Natural killer cell (primary cell): ENCODE results near the gene AARS1. TPM values are rescaled to one million over a fixed set of nuclear protein-coding genes. Genes with fewer than 3 reads are reported as not detected.
"Not testable (repeated sequence)": the region's sequence is repeated elsewhere in the genome, so short reads cannot be mapped to it uniquely, and the experiment has no call there.

Experiments
- ATAC-seq, 3 donors: fragments of 150-1000 bp in 2 of 3; fragments of 200-7000 bp in 1 of 3; cut with Tn5 transposase; 1 replicate in 1 of 3; 2 replicates in 2 of 3; pipeline ENCODE4 v1.10.0; 2021; ENCODE audit warnings: mild to moderate bottlenecking in 2 of 3, moderate library complexity in 2 of 3
- DNase-seq, 2 donors: peaks; one replicate each; pipeline versions ENCODE4 v3.0.0 to v3.0.0-alpha.2; 2013 to 2021; ENCODE audit warnings: mixed read lengths in 1 of 2
- H3K27ac ChIP-seq: one replicate; pipeline ENCODE4 v1.5.1; 2013; ENCODE audit warnings: mild to moderate bottlenecking, low read length
- H3K27me3 ChIP-seq: one replicate; pipeline ENCODE4 v1.6.1; 2013; ENCODE audit warnings: low read length; ENCODE audit not compliant: control insufficient read depth, insufficient read depth
- H3K36me3 ChIP-seq: one replicate; pipeline ENCODE4 v1.6.1; 2013; ENCODE audit warnings: low read length; ENCODE audit not compliant: control insufficient read depth, insufficient read depth
- H3K4me1 ChIP-seq: one replicate; pipeline ENCODE4 v1.6.1; 2013; ENCODE audit warnings: low read length; ENCODE audit not compliant: control insufficient read depth, insufficient read depth
- H3K4me3 ChIP-seq: one replicate; pipeline ENCODE4 v1.5.1; 2013; ENCODE audit warnings: low read length
- H3K9me3 ChIP-seq: one replicate; pipeline ENCODE4 v1.6.1; 2013; ENCODE audit warnings: low read length; ENCODE audit not compliant: control insufficient read depth, insufficient read depth
- H3K27ac Mint-ChIP-seq, 2 donors: one replicate each; pipeline ENCODE4 v1.8.0; 2022; ENCODE audit warnings: mild to moderate bottlenecking in 2 of 2, mixed read lengths in 2 of 2, moderate library complexity in 1 of 2
- H3K27me3 Mint-ChIP-seq, 2 donors: one replicate each; pipeline ENCODE4 v1.8.0; 2022; ENCODE audit warnings: low read depth in 2 of 2, mixed read lengths in 2 of 2
- H3K36me3 Mint-ChIP-seq: one replicate; pipeline ENCODE4 v1.8.0; 2022; ENCODE audit warnings: mixed read lengths
- H3K4me1 Mint-ChIP-seq, 2 donors: one replicate each; pipeline ENCODE4 v1.8.0; 2022; ENCODE audit warnings: mixed read lengths in 2 of 2
- H3K4me3 Mint-ChIP-seq: one replicate; pipeline ENCODE4 v1.8.0; 2022; ENCODE audit warnings: mild to moderate bottlenecking, moderate library complexity, mixed read lengths
- H3K9me3 Mint-ChIP-seq, 2 donors: one replicate each; pipeline ENCODE4 v1.8.0; 2022; ENCODE audit warnings: mixed read lengths in 2 of 2
- WGBS: methylation state at CpG from one replicate; pipeline ENCODE4 v1.1.7; 2013; ENCODE audit warnings: missing lambda C conversion rate; ENCODE audit not compliant: insufficient coverage; 5-methylcytosine and 5-hydroxymethylcytosine counted together
- intact Hi-C: fragments of 100-400 bp; cut with micrococcal nuclease; formaldehyde crosslinking; loops from one replicate; pipeline ENCODE4 v1.14.2; 2022
- total RNA-seq, 4 donors: library from RNA; stranded (reverse); fragments of 120-200 nt in 1 of 4; gene quantifications; one replicate each; pipeline versions ENCODE4 v1.2.3 to v1.2.4, GENCODE V29; 2013 to 2022
- TF ChIP-seq, protein P1 (sequence below): fragments of 200-600 bp; IDR thresholded peaks from one replicate; pipeline ENCODE4 v1.8.0; 2022; ENCODE audit warnings: antibody characterized with exemption

Gene AARS1
- total RNA-seq, 3 donors from 2014 or later (not counting 1 experiment from before 2014, with no cell fraction given), result 19.8 to 29.9 (median 26.1) TPM

DNA sequence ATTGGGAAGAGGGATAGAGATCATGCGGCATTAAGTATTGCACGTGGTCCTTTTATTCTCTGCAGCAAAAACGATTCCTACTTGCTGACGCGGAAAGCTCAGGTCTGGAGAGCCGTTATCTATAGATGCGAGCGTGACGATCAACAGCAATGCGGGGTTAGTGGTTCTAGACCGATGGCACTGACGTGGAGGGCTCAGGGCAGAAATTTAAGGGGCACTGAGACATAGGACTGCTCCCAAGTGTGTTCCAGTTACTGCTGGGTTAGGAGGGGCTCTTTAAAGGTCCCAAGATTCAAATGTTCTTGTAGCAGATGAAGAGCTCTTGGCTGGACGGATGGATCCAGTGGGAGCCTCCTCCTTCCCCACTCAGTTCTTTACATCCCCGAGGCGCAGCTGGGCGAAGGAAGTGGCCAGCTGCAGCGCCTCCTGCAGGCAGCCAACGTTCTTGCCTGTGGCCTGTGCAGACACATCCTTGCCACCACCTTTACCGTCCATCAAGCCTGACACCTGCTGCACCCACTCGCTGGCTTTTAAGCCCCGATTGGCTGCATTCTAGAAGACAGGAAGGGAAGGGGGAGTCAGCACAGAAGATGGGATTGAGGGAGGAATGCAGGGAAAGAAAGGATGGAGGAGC is 36.8 kb downstream of the AARS1 start:
- no peak overlapping the region for H3K4me3 ChIP-seq
- H3K27ac ChIP-seq, result no peak overlapping the region
- no peaks in the 10 kb centered on the region for H3K36me3 Mint-ChIP-seq
- H3K27ac Mint-ChIP-seq, result peak overlapping the region; percentile 83 to 93
- no peaks in the 10 kb centered on the region for H3K27me3 Mint-ChIP-seq
- H3K4me1 Mint-ChIP-seq, result peaks cover 0 to 12% of the 10 kb centered on the region in 2 donors
- TF ChIP-seq, protein P1, sequence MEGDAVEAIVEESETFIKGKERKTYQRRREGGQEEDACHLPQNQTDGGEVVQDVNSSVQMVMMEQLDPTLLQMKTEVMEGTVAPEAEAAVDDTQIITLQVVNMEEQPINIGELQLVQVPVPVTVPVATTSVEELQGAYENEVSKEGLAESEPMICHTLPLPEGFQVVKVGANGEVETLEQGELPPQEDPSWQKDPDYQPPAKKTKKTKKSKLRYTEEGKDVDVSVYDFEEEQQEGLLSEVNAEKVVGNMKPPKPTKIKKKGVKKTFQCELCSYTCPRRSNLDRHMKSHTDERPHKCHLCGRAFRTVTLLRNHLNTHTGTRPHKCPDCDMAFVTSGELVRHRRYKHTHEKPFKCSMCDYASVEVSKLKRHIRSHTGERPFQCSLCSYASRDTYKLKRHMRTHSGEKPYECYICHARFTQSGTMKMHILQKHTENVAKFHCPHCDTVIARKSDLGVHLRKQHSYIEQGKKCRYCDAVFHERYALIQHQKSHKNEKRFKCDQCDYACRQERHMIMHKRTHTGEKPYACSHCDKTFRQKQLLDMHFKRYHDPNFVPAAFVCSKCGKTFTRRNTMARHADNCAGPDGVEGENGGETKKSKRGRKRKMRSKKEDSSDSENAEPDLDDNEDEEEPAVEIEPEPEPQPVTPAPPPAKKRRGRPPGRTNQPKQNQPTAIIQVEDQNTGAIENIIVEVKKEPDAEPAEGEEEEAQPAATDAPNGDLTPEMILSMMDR, result no peak
- no peaks in the 10 kb centered on the region for H3K9me3 ChIP-seq
- H3K36me3 ChIP-seq, result peaks cover 19% of the 10 kb centered on the region
- intact Hi-C loops, result loop anchor here (2.0 kb wide), 1 partner anchor 94 kb away; the partner anchor contains the start of gene DDX19A
- no peaks in the 10 kb centered on the region for H3K9me3 Mint-ChIP-seq
- DNase-seq (peak in 1 of 2 donors; percentile 40), ATAC-seq (no peak)
- H3K27me3 ChIP-seq, result no peaks in the 10 kb centered on the region
- WGBS, result 95% methylated on average over 21 of the region's 21 CpGs
- H3K4me3 Mint-ChIP-seq, result peak overlapping the region; percentile 91
- H3K4me1 ChIP-seq, result peaks cover 24% of the 10 kb centered on the region

DNA sequence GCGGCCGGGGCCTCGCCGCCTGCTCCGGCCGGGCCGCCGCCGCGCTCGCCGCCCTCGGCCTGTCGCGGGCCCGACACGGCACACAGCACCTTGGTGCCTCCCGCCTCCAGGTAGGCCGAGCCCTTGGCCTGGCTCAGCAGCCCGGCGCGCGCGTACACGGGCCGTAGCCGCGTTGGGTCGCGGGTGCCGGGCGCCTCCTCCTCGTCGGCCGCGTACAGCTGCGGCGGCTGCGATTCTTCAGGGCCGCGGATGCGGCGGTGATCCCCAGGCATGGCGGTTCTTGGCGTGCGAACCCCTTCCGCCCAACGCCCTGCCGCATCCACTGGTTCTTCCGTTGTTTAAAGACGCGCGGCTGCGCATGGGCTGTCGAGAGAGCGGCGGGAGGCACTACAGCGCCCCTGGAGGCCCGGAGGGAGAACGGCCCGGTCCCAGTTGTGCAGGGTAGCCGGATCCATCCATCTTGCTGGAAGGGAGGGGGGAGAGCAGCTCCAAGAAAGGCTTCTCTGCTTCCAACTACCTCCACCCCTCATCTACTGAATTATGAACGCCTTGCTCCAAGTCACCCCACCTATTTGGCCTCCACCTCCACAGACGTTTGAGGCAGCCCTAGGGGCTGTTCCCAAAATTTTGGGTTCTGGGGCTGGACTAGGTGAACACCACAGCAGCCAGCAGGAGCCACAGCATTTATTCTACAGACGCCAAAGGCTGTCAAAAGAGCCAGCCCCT is 37.5 kb downstream of the AARS1 start, which contains the start of gene EXOSC6:
Gene EXOSC6 (minus strand): TSS at position 312 of the 726 bp plus-strand sequence. CDS start 40 bp downstream, at position 272.
- Mint-ChIP-seq H3K4me3 (peak within 1 kb of the TSS; percentile 91), H3K9me3 (no peaks in the 10 kb centered on the region), H3K27ac (peak within 1 kb of the TSS; percentile 83 to 93), H3K4me1 (peaks cover 0 to 12% of the 10 kb centered on the region in 2 donors), H3K27me3 (no peaks in the 10 kb centered on the region), H3K36me3 (no peaks in the 10 kb centered on the region)
- Histone ChIP-seq H3K4me3 (peak within 1 kb of the TSS; percentile 19), H3K27ac (peak within 1 kb of the TSS; percentile 39), H3K36me3 (peaks cover 16% of the 10 kb centered on the region), H3K9me3 (no peaks in the 10 kb centered on the region), H3K4me1 (peaks cover 24% of the 10 kb centered on the region), H3K27me3 (no peaks in the 10 kb centered on the region)
- WGBS, result 3% methylated on average over 65 of the region's 65 CpGs
- intact Hi-C loops, result loop anchor here (2.0 kb wide), 1 partner anchor 95 kb away; the partner anchor contains the start of gene DDX19A
- TF ChIP-seq, protein P1, result peak; percentile 88
- DNase-seq (peak; percentile 89 to 97), ATAC-seq (peak; percentile 91 to 98 (median 95))

DNA sequence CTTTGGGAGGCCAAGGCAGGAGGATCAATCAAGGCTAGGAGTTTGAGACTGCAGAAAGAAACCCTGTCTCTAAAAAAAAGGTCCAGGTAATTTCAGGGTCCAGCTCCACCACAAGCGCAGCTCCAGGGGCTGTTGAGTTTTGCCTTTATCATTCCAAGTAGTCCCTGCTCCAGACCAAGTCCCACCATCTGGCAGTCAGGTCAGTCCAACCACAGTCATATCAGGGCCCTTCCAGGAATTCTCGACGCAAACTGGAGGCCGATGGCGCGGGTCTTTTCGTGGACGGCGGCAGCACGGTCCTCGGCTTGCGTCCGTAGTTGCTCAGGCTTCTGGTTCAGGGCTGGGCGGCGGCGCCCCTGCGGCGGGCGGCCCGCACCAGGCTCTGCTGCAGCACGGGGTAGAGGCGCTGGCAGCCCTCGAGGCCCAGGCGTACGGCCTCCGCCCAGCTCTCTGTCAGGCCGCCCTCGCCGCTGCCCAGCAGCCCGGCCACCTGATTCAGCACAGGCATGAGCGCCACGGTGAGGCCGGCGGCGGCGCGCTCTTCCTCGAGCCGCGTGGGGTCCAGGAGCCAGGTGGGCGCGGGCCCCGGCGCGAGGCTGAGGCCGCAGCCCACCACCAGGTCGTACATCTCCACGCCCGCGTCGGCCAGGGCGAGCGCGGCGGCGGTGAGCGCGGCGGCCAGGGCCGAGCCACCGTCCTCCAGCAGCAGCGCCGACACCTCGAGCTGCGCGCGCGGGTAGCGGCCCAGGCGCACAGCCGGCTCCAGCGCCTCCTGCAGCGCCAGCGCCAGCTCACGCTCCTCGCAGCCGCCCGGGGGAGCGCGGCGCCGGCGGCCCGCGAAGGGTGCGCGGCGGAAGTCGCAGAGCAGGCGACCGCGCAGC is 38.3 kb downstream of the AARS1 start:
- H3K9me3 ChIP-seq, result no peaks in the 10 kb centered on the region
- DNase-seq (peak; percentile 60 to 79), ATAC-seq (peak; percentile 54 to 78 (median 61))
- H3K4me1 ChIP-seq, result peaks cover 24% of the 10 kb centered on the region
- Mint-ChIP-seq H3K27me3 (no peaks in the 10 kb centered on the region), H3K36me3 (no peaks in the 10 kb centered on the region), H3K4me3 (peak overlapping the region; percentile 84), H3K27ac (peak overlapping the region; percentile 83 to 93), H3K4me1 (peaks cover 0 to 12% of the 10 kb centered on the region in 2 donors), H3K9me3 (no peaks in the 10 kb centered on the region)
- under 1% methylated on average over 92 of the region's 92 CpGs for WGBS
- TF ChIP-seq, protein P1, result no peak
- intact Hi-C loops, result no loop called here
- peaks cover 14% of the 10 kb centered on the region for H3K36me3 ChIP-seq
- peak overlapping the region; percentile 39 for H3K27ac ChIP-seq
- no peaks in the 10 kb centered on the region for H3K27me3 ChIP-seq
- H3K4me3 ChIP-seq, result peak overlapping the region; percentile 19

DNA sequence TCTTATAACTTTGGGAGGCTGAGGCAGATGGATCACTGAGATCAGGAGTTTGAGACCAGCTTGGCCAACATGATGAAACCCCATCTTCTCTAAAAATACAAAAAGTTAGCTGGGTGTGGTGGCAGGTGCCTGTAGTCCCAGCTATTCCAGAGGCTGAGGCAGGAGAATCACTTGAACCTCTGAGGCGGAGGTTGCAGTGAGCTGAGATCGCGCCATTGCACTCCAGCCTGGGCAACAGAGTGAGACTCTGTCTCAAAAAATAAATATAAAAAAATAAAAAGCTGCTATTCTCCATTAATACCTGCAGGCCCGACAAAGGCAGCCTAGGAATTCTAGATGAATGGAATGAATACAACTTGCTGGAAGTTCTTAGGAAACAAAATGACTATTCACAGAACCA is 39.6 kb downstream of the AARS1 start:
- not testable (repeated sequence) for H3K36me3 Mint-ChIP-seq, H3K9me3 Mint-ChIP-seq, H3K27ac ChIP-seq, H3K27me3 Mint-ChIP-seq, ATAC-seq, H3K9me3 ChIP-seq, DNase-seq, H3K4me3 ChIP-seq, H3K27me3 ChIP-seq
- 100% methylated on average over 3 of the region's 4 CpGs for WGBS
- Mint-ChIP-seq H3K4me3 (peak overlapping the region; percentile 84), H3K27ac (peak overlapping the region in 1 of 2 donors; percentile 43), H3K4me1 (peaks cover 0 to 12% of the 10 kb centered on the region in 2 donors)
- intact Hi-C loops, result loop anchor here (5.0 kb wide), 1 partner anchor 48 kb away; the partner anchor contains the start of gene DDX19B
- Histone ChIP-seq H3K36me3 (peaks cover 11% of the 10 kb centered on the region), H3K4me1 (peaks cover 24% of the 10 kb centered on the region)

DNA sequence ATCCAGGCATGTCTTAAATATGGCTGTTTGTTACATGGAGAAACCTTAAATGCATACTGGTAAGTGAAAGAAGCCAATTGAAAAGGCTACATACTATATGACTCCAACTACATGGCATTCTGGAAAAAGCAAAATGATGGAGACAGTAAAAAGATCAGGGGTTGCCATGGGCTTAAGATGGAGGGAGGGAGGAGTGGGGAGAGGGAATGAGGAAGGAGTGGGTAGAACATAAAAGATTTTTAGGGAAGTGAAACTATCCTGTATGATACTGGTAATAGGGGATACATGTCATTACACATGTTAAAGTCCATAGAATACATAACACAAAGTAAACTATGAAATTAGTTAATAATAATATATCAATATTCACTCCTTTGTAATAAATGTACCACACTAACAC is 50.5 kb downstream of the AARS1 start:
- H3K36me3 ChIP-seq, H3K4me1 Mint-ChIP-seq, ATAC-seq, H3K27me3 Mint-ChIP-seq, H3K9me3 Mint-ChIP-seq, H3K27ac ChIP-seq, H3K9me3 ChIP-seq, intact Hi-C loops, H3K4me3 ChIP-seq, H3K4me1 ChIP-seq, H3K36me3 Mint-ChIP-seq, H3K4me3 Mint-ChIP-seq, DNase-seq, H3K27me3 ChIP-seq: not testable (repeated sequence)
- peak overlapping the region in 1 of 2 donors; percentile 57 for H3K27ac Mint-ChIP-seq
